ENCODE measurements around the gene CUL4A. TPM values are rescaled to one million over a fixed set of nuclear protein-coding genes. Genes with fewer than 3 reads are reported as not detected.

CUL4A gene
- total RNA-seq, 1 donor from 2014 or later: 63.0 TPM

- Mint-ChIP-seq H3K27ac (ENCODE audit: unreplicated experiment) (no peak overlapping the region), H3K4me3 (peak overlapping the region; percentile 89), H3K9me3 (no peaks in the 10 kb centered on the region), H3K36me3 (ENCODE audit: low read depth) (peaks cover 9% of the 10 kb centered on the region), H3K27me3 (ENCODE audit: low read depth) (no peaks in the 10 kb centered on the region), H3K4me1 (peaks cover 33% of the 10 kb centered on the region)
- DNase-seq (ENCODE audit: low read depth, low spot score): peak; percentile 22
- TF ChIP-seq CTCF (conservative IDR thresholded peaks at IDR 0.05): peak; percentile 49
Observed at GRCh38 chr13:113211774-113212173, 2.4 kb downstream of the CUL4A start.

- Mint-ChIP-seq H3K36me3 (ENCODE audit: low read depth) (peaks cover 6% of the 10 kb centered on the region), H3K4me3 (no peak overlapping the region), H3K4me1 (peaks cover 9% of the 10 kb centered on the region), H3K27ac (ENCODE audit: unreplicated experiment) (no peak overlapping the region), H3K27me3 (ENCODE audit: low read depth) (no peaks in the 10 kb centered on the region), H3K9me3 (no peaks in the 10 kb centered on the region)
- DNase-seq (ENCODE audit: low read depth, low spot score): no peak
- no peak for TF ChIP-seq CTCF (conservative IDR thresholded peaks at IDR 0.05)
Observed at GRCh38 chr13:113216254-113217048, 7.0 kb downstream of the CUL4A start.

- no peak for TF ChIP-seq CTCF (conservative IDR thresholded peaks at IDR 0.05)
- Mint-ChIP-seq H3K27ac (ENCODE audit: unreplicated experiment) (no peak overlapping the region), H3K4me3 (no peak overlapping the region), H3K27me3 (ENCODE audit: low read depth) (no peaks in the 10 kb centered on the region), H3K9me3 (no peaks in the 10 kb centered on the region), H3K36me3 (ENCODE audit: low read depth) (peaks cover 12% of the 10 kb centered on the region), H3K4me1 (no peaks in the 10 kb centered on the region)
- no peak for DNase-seq (ENCODE audit: low read depth, low spot score)
Observed at GRCh38 chr13:113218586-113218985, 9.2 kb downstream of the CUL4A start.

- Mint-ChIP-seq H3K27ac (ENCODE audit: unreplicated experiment) (peak overlapping the region; percentile 51), H3K9me3 (no peaks in the 10 kb centered on the region), H3K4me1 (no peaks in the 10 kb centered on the region), H3K4me3 (no peak overlapping the region), H3K27me3 (ENCODE audit: low read depth) (no peaks in the 10 kb centered on the region), H3K36me3 (ENCODE audit: low read depth) (peaks cover 12% of the 10 kb centered on the region)
- DNase-seq (ENCODE audit: low read depth, low spot score): no peak
- TF ChIP-seq CTCF (conservative IDR thresholded peaks at IDR 0.05): no peak
Observed at GRCh38 chr13:113219256-113219940, 10.0 kb downstream of the CUL4A start.

- no peaks in the 10 kb centered on the region for H3K9me3 Mint-ChIP-seq
- no peak for DNase-seq (ENCODE audit: low read depth, low spot score)
- no peaks in the 10 kb centered on the region for H3K4me1 Mint-ChIP-seq
- H3K4me3 Mint-ChIP-seq: no peak overlapping the region
- no peaks in the 10 kb centered on the region for H3K27me3 Mint-ChIP-seq (ENCODE audit: low read depth)
- TF ChIP-seq CTCF (conservative IDR thresholded peaks at IDR 0.05): no peak
- H3K27ac Mint-ChIP-seq (ENCODE audit: unreplicated experiment): peak overlapping the region; percentile 65
- H3K36me3 Mint-ChIP-seq (ENCODE audit: low read depth): peaks cover 12% of the 10 kb centered on the region
Observed at GRCh38 chr13:113220141-113220598, 10.8 kb downstream of the CUL4A start.
